ENCODE data around the gene NUTF2.
"Not testable (repeated sequence)": the region's sequence is repeated elsewhere in the genome, so short reads cannot be mapped to it uniquely, and the experiment has no call there.

Gene NUTF2

DNA sequence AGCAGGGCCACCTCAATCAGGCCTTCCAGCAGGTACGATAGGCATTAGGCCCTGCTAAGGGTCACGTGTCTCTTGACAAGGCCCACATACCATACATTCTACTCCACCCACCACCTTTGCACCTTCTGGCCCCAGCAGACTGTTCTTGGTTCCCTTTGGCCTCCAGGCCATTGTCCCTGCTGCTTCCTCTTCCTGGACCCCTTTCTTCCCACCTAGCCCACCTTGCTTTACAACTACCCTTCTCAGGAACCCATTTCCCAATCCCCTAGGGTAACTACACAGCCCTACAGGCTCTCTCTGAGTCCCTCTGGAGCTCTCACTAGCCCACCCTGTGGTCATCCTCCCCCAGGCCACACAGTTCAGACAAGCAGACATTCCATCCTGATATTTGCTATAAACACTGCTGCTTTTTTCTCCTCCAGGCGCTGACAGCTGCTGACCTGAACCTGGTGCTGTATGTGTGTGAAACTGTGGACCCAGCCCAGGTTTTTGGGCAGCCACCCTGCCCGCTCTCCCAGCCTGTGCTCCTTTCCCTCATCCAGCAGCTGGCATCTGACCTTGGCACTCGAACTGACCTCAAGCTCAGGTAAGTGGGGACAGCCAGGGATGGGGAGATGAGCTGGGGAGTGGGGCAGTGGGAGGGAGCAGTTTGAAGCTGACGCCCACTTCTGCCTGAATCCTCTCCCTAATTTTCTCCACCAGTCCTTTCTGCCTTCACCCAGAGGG, 36.6 kb downstream of the NUTF2 start:
- in situ Hi-C loops (cut with MboI; ENCODE audit: low sequenced_read_pairs) = loop anchor here (10.0 kb wide), 1 partner anchor 51 kb away; the partner anchor contains the start of genes CTRL and PSMB10

- in situ Hi-C loops (cut with MboI; ENCODE audit: low sequenced_read_pairs) = loop anchor here (10.0 kb wide), 1 partner anchor 51 kb away; the partner anchor contains the start of genes CTRL and PSMB10
Measured at GRCh38 chr16:67883872-67884261, 37.1 kb downstream of the NUTF2 start.

- in situ Hi-C loops (cut with MboI; ENCODE audit: low sequenced_read_pairs) = loop anchor here (10.0 kb wide), 1 partner anchor 50 kb away; the partner anchor contains the start of genes CTRL and PSMB10
Measured at GRCh38 chr16:67884684-67885083, 38.0 kb downstream of the NUTF2 start, which contains the start of gene NRN1L. TSS of gene NRN1L (plus strand) at chr16:67884885. CDS start at chr16:67884904, 19 bp downstream.

DNA sequence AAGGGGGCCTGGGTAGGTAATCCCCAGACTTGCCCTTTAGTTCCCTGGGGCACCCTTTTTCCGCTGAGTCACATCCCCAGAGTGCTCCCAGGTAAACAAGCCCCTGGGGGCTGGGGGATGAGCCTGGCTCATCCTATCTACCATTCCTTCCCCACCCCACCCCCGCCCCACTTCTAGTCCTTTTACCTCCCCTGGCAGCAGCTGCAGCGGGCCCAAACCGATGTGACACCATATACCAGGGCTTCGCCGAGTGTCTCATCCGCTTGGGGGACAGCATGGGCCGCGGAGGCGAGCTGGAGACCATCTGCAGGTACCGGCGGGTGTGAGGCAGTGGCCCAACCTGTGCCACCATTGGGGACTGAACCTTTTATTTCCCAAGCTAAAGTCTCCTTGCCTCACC, 38.8 kb downstream of the NUTF2 start:
- in situ Hi-C loops (cut with MboI; ENCODE audit: low sequenced_read_pairs) = loop anchor here (10.0 kb wide), 1 partner anchor 49 kb away; the partner anchor contains the start of genes CTRL and PSMB10

GRCh38 chr16:67885976-67886375, 39.2 kb downstream of the NUTF2 start:
- in situ Hi-C loops (cut with MboI; ENCODE audit: low sequenced_read_pairs) = loop anchor here (10.0 kb wide), 1 partner anchor 49 kb away; the partner anchor contains the start of genes CTRL and PSMB10

- in situ Hi-C loops (cut with MboI; ENCODE audit: low sequenced_read_pairs) = loop anchor here (10.0 kb wide), 1 partner anchor 48 kb away; the partner anchor contains the start of genes CTRL and PSMB10
Measured at GRCh38 chr16:67886387-67886786, 39.7 kb downstream of the NUTF2 start.

GRCh38 chr16:67888331-67888730, 41.6 kb downstream of the NUTF2 start:
- in situ Hi-C loops (cut with MboI; ENCODE audit: low sequenced_read_pairs) = loop anchor here (10.0 kb wide), 1 partner anchor 46 kb away; the partner anchor contains the start of genes CTRL and PSMB10

DNA sequence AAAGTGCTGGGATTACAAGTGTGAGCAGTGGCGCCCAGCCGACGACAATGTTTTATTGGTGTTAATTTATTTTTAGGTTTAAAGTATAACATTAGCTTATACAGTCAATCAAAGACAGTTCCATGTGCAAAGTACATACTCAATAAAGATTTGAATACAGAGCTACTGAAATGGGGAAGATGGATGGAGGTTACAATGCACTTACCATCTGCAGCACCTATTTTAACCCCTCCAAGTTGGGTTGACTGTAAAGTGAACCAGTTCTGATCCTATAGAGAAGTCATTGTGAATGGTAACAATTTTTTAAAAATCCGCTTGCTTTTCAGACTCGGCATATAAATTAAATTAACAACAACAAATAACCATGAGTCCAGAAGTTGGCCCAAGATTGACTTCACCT, 45.6 kb downstream of the NUTF2 start:
- in situ Hi-C loops (cut with MboI; ENCODE audit: low sequenced_read_pairs) = no loop called here

GRCh38 chr16:67892899-67893742, 46.4 kb downstream of the NUTF2 start, which contains the start of gene PSKH1:
TSS of gene PSKH1 (plus strand) at chr16:67893254. CDS start at chr16:67908750, 15,496 bp downstream.
- in situ Hi-C loops (cut with MboI; ENCODE audit: low sequenced_read_pairs) = no loop called here

DNA sequence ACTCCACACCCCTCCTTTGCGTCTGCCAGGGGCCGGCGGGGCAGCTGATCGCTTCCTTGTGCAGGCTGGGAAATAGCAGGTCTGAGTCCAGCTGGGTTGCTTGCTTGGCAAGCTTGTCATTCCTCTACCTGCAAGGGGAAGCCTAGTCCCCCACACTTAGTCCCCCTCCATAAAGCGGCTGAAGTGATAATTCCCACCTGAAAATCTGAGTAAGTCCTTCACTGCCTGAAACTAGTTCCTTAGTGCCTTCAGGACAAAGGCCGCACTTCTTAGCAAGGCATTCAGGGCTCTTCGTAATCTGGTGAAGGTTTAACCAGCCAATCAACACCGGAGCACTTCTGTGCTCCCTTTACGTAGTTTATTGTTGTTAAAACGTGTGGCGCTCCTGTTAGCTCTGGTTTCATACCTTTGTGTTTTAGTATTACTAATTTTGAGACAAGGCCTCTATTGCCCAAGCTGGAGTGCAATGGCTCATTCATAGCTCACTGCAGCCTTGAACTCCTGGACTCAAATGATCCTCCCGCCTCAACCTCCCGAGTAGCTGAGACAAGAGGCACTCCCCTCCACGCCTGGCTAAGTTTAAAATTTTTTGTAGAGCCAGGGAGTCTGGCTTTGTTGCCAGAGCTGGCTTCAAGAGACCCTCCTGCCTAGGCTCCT, 47.1 kb downstream of the NUTF2 start:
- in situ Hi-C loops (cut with MboI; ENCODE audit: low sequenced_read_pairs) = no loop called here

DNA sequence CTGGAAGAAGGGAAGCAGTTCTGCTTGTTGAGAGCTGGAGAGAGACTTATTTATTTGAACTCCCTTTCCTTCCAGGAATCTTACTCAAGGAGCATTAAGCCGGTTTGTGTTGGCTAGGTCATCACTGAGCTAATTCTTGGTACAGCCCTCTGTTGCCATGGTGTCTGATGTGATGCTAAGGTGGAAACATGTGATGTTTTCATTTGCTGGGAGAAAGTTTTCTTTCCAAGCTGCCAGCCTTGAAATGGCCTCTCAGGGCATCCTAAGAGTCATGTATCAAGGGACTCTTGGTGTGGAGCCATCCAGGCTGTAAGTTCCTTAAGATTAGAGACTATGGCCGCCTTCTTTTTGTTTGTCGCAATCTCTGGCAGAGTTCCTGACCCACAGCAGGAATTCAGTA, 50.5 kb downstream of the NUTF2 start:
- in situ Hi-C loops (cut with MboI; ENCODE audit: low sequenced_read_pairs) = no loop called here

DNA sequence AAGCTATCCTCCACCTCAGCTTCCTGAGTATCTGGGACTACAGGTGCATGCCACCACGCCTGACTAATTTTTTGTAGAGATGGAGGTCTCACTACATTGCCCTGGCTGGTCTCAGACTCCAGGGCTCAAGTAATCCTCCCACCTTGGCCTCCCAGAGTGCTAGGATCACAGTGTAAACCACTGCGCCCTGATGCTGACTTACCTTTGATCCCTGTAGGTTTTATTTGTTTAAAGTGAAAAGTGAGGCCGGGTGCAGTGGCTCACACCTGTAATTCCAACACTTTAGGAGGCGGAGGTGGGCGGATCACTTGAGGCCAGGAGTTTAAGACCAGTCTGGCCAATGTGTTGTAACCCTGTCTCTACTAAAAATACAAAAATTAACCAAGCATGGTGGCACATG, 55.0 kb downstream of the NUTF2 start:
- in situ Hi-C loops (cut with MboI; ENCODE audit: low sequenced_read_pairs) = no loop called here

- in situ Hi-C loops (cut with MboI; ENCODE audit: low sequenced_read_pairs) = no loop called here
Measured at GRCh38 chr16:67902831-67903230, 56.1 kb downstream of the NUTF2 start.

DNA sequence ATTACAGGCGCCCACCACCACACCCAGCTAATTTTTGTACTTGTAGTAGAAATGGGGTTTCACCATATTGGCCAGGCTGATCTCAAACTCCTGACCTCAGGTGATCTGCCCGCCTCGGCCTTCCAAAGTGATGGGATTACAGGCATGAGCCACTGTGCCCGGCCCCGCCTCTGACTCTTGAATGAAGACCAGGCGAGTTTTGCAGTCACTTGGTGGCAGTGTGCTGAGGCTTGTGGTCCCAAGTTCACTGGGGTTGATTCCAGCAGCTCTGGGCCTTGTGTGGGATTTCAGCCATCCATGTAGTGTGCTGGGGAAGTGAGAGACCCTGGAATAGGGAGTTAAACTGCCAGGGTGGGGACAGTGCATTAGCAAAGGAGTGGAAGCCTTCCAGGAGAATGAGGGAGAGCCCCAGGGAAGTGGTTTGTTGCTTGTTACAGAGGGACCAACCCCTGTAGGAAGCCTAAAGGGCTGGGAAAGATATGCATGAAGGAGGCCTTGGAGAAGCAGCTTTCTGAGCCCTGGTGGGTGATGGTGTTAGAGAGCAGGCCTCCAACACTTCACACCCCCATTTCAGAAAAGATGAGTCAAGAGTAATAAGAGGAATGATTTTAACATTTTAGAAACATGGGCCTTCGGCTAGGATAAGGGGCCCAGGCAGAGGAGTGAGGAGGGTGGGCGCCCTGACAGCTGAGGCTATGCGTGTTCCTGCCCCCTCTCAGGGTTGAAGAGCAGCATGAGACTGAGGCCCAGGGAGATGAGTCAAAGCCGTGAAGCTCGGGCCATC, 60.9 kb downstream of the NUTF2 start:
- in situ Hi-C loops (cut with MboI; ENCODE audit: low sequenced_read_pairs) = no loop called here

GRCh38 chr16:67909056-67909742, 62.5 kb downstream of the NUTF2 start:
- in situ Hi-C loops (cut with MboI; ENCODE audit: low sequenced_read_pairs) = no loop called here

DNA sequence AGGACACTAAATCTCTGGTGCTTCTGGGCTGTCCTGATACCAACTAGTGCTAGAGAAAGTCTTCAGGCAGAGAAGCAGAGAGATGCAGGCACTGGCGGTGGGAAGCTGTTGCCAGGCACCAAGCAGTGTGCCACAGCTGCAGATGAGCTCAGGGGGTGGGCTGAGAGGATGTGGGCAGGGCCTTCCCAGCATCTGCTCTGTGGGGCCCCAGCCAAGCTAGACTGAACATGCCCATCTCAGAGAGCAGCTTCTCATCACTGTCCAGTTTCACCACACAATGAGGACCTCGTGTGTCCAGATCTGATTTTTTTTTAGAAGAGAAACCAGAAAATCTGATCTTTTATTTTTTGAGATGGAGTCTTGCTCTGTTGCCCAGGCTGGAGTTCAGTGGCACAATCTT, 63.4 kb downstream of the NUTF2 start:
- in situ Hi-C loops (cut with MboI; ENCODE audit: low sequenced_read_pairs) = no loop called here

GRCh38 chr16:67914758-67915495, 68.2 kb downstream of the NUTF2 start:
- in situ Hi-C loops (cut with MboI; ENCODE audit: low sequenced_read_pairs) = no loop called here

- in situ Hi-C loops (cut with MboI; ENCODE audit: low sequenced_read_pairs) = not testable (repeated sequence)
Measured at GRCh38 chr16:67915496-67915769, 68.7 kb downstream of the NUTF2 start.

Data from HL-60/S4 treated with phorbol 12-myristate 13-acetate at 8.2 ng/mL for 4 days and 3 days (cell line).